Peyer's patch (tissue), 4 donors: Measurements from ENCODE around the gene OLA1. TPM values are rescaled to one million over a fixed set of nuclear protein-coding genes. Genes with fewer than 3 reads are reported as not detected.

ENCODE experiments used
- DNase-seq, 3 donors: peaks; one replicate each; pipeline ENCODE4 v3.0.0-alpha.2; 2017 to 2019
- H3K27ac ChIP-seq, 4 donors: fragments of 200-600 bp; sonication (generic); one replicate each; pipeline ENCODE4 v1.5.1; 2016 to 2019
- H3K27me3 ChIP-seq, 2 donors: fragments of 200-600 bp; sonication (generic); one replicate each; pipeline ENCODE4 v1.5.1; 2019
- H3K36me3 ChIP-seq, 3 donors: fragments of 200-600 bp; sonication (generic); one replicate each; pipeline ENCODE4 v1.5.1; 2016 to 2019
- H3K4me1 ChIP-seq, 4 donors: fragments of 200-600 bp; sonication (generic); one replicate each; pipeline ENCODE4 v1.5.1; 2016 to 2019
- H3K4me3 ChIP-seq, 4 donors: fragments of 200-600 bp; sonication (generic); 1 replicate in 3 of 4; 2 replicates in 1 of 4; pipeline ENCODE4 v1.5.1; 2016 to 2019; ENCODE audit warnings: mild to moderate bottlenecking in 1 of 4
- H3K9me3 ChIP-seq, 4 donors: fragments of 200-600 bp; sonication (generic); one replicate each; pipeline ENCODE4 v1.5.1; 2016 to 2019; ENCODE audit warnings: mild to moderate bottlenecking in 1 of 4
- POLR2A ChIP-seq, 2 donors: fragments of 450-650 bp; IDR thresholded peaks; one replicate each; pipeline ENCODE4 v1.5.1; 2017; ENCODE audit warnings: antibody characterized with exemption in 2 of 2, mild to moderate bottlenecking in 2 of 2, moderate library complexity in 2 of 2
- total RNA-seq, 4 donors: library from RNA; depleted of rRNA; stranded (reverse); fragments of >200 nt; gene quantifications; one replicate each; pipeline ENCODE4 v1.1.0, GENCODE V29; 2016
- TF ChIP-seq, protein P1 (sequence below), 6 experiments: fragments of 450-650 bp in 4 of 6; fragments of 200-600 bp in 2 of 6; sonication (generic) in 1 of 6; IDR thresholded peaks; one replicate each; pipeline ENCODE4 v1.5.1; 2017 to 2019; ENCODE audit warnings: antibody characterized with exemption in 6 of 6, mild to moderate bottlenecking in 3 of 6, moderate library complexity in 1 of 6

The OLA1 gene
- total RNA-seq, 4 donors from 2014 or later = 34.0 to 52.8 (median 35.5) TPM

GRCh38 chr2:174202188-174202587, 46.1 kb downstream of the OLA1 start:
- no peak for TF ChIP-seq POLR2A (IDR thresholded peaks at IDR 0.05)
- H3K27ac ChIP-seq = no peak overlapping the region
- no peak overlapping the region for H3K4me3 ChIP-seq
- H3K27me3 ChIP-seq = no peaks in the 10 kb centered on the region
- H3K4me1 ChIP-seq = no peaks in the 10 kb centered on the region
- H3K9me3 ChIP-seq = no peaks in the 10 kb centered on the region
- H3K36me3 ChIP-seq = no peaks in the 10 kb centered on the region
- DNase-seq = no peak

DNA sequence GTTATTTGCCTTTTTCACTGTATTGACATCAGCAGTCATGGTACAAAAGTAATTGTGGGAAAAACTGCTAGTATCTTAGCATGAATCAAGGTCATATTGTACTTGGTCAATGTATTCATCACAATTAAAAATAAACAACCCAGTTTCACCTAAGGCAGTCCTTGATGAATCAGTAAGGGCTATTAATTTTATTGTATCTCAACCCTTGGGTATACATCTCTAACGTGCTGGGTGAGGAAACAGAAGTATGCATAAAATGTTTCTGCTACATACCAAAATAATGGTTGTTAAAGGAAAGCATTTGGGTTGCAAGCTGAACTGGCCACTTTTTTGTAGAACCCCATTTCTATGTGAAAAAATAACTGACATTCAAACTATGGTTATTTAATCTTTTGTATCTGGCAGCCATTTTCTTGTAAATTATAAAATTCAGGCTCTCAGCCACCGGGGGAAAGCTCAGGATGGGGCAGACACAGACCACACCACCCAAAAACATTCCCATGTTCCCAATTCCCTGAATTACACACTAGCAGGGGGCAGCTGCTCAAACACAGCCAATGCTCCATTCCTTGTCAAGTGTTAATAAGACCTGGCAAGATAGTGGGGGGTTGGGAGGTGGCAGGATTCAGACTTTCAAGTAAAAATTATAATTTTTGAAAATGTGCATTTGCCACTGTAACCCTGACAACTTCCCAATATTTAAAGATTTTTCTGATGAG, 49.3 kb downstream of the OLA1 start:
- H3K4me1 ChIP-seq = no peaks in the 10 kb centered on the region
- no peaks in the 10 kb centered on the region for H3K27me3 ChIP-seq
- no peak overlapping the region for H3K27ac ChIP-seq
- no peaks in the 10 kb centered on the region for H3K36me3 ChIP-seq
- no peaks in the 10 kb centered on the region for H3K9me3 ChIP-seq
- DNase-seq = no peak
- H3K4me3 ChIP-seq = no peak overlapping the region
- TF ChIP-seq POLR2A (IDR thresholded peaks at IDR 0.05) = no peak

DNA sequence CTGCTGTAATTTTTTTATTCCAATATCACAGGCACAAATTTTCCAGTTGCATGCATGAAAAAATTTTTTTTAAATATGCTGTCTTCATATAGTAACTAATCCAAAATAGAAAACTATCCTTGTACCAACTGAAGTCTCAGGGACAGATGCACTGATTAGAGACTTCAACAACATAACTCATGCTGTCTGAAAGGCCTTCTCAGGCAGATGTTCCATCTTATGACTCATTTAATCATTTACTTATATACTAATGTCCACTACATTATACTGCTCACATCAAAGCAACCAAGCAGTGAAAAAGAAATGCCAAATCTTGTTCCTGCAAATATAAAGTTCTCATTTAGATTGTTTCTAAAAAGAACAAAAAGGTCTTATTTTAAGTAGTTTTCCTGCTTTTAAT, 53.1 kb downstream of the OLA1 start:
- no peaks in the 10 kb centered on the region for H3K4me1 ChIP-seq
- H3K36me3 ChIP-seq = no peaks in the 10 kb centered on the region
- no peaks in the 10 kb centered on the region for H3K9me3 ChIP-seq
- DNase-seq = no peak
- no peak overlapping the region for H3K4me3 ChIP-seq
- no peaks in the 10 kb centered on the region for H3K27me3 ChIP-seq
- TF ChIP-seq, protein P1, sequence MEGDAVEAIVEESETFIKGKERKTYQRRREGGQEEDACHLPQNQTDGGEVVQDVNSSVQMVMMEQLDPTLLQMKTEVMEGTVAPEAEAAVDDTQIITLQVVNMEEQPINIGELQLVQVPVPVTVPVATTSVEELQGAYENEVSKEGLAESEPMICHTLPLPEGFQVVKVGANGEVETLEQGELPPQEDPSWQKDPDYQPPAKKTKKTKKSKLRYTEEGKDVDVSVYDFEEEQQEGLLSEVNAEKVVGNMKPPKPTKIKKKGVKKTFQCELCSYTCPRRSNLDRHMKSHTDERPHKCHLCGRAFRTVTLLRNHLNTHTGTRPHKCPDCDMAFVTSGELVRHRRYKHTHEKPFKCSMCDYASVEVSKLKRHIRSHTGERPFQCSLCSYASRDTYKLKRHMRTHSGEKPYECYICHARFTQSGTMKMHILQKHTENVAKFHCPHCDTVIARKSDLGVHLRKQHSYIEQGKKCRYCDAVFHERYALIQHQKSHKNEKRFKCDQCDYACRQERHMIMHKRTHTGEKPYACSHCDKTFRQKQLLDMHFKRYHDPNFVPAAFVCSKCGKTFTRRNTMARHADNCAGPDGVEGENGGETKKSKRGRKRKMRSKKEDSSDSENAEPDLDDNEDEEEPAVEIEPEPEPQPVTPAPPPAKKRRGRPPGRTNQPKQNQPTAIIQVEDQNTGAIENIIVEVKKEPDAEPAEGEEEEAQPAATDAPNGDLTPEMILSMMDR (IDR thresholded peaks at IDR 0.05) = no peak
- TF ChIP-seq POLR2A (IDR thresholded peaks at IDR 0.05) = no peak
- no peak overlapping the region for H3K27ac ChIP-seq

DNA sequence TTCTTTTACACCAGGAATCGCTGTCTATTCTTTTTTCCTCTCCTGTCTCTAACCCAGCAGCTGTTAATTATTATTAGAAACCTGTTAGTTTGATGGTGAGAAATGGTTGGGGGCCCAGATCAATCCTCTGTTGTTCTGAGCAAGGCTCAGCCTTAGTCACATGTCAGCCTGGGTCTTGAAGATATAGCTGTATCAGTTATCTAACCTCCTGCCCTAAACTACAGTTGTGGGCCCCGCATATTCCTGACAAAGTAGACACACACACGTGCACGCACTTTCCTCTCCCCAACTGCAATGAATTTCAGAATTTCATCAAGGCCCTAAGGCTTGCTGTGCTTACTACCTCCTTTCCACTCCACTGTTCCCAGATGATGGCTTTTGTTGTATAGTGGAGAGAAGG, 54.6 kb downstream of the OLA1 start:
- H3K4me3 ChIP-seq = no peak overlapping the region
- H3K36me3 ChIP-seq = no peaks in the 10 kb centered on the region
- DNase-seq = no peak
- no peaks in the 10 kb centered on the region for H3K9me3 ChIP-seq
- H3K27me3 ChIP-seq = no peaks in the 10 kb centered on the region
- no peaks in the 10 kb centered on the region for H3K4me1 ChIP-seq
- H3K27ac ChIP-seq = no peak overlapping the region
- TF ChIP-seq, protein P1 (IDR thresholded peaks at IDR 0.05) = no peak
- no peak for TF ChIP-seq POLR2A (IDR thresholded peaks at IDR 0.05)

- DNase-seq = no peak
- Histone ChIP-seq H3K27me3 (no peaks in the 10 kb centered on the region), H3K4me1 (no peaks in the 10 kb centered on the region), H3K4me3 (no peak overlapping the region), H3K27ac (no peak overlapping the region), H3K9me3 (no peaks in the 10 kb centered on the region), H3K36me3 (no peaks in the 10 kb centered on the region)
- TF ChIP-seq POLR2A (IDR thresholded peaks at IDR 0.05) = no peak
- TF ChIP-seq, protein P1 (IDR thresholded peaks at IDR 0.05) = no peak
These were observed 55.7 kb downstream of the OLA1 start for GRCh38 chr2:174192664-174193063.

- no peaks in the 10 kb centered on the region for H3K9me3 ChIP-seq
- no peaks in the 10 kb centered on the region for H3K36me3 ChIP-seq
- TF ChIP-seq POLR2A (IDR thresholded peaks at IDR 0.05) = no peak
- TF ChIP-seq, protein P1 (IDR thresholded peaks at IDR 0.05) = no peak
- no peaks in the 10 kb centered on the region for H3K4me1 ChIP-seq
- no peaks in the 10 kb centered on the region for H3K27me3 ChIP-seq
- DNase-seq = no peak
- H3K4me3 ChIP-seq = no peak overlapping the region
- H3K27ac ChIP-seq = no peak overlapping the region
These were observed 56.8 kb downstream of the OLA1 start for GRCh38 chr2:174191342-174192074.
